ENCODE results near the gene IBA57.
A peak's percentile ranks its signal among the peaks of the same experiment; 100 is the strongest.

The IBA57 gene

DNA sequence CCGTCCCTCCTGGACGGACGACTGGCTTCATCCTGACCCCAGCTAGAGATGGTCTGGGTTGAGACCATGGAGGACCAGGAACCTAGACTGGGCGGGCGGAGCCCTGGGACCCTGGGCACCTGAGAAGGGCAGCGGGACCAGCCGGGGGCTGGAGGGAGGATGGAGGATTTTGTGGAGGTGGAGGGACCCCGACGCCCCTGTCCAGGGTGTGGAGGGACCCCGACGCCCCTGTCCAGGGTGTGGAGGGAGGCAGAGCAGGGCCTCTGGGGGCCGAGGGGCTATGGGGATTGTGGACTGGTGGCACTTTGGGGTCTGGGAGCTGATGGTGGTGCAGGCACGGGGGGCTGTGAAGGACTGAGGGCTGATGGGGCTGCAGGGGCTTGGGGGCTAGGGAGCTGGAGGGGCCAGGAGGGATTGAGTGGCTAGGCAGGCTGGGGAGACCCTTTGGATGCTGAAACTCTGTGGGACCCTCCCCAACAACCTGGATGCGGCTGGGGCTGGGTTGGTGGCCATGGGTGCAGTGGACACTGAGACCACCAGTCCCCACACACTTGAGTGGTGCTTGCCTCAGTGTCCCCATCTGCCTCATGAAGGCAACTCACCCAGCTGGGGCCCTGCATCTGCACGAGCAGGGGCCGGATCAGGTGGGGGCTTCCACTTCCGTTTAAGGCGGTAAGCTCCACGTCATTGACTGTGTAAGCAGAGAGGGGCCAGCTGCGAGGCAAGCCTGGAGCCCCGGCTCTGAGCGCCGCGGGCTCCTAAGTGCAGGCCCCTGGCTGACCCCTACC is 8.5 kb upstream of the IBA57 start:
- DNase-seq (ENCODE audit: low spot score), result no peak

DNA sequence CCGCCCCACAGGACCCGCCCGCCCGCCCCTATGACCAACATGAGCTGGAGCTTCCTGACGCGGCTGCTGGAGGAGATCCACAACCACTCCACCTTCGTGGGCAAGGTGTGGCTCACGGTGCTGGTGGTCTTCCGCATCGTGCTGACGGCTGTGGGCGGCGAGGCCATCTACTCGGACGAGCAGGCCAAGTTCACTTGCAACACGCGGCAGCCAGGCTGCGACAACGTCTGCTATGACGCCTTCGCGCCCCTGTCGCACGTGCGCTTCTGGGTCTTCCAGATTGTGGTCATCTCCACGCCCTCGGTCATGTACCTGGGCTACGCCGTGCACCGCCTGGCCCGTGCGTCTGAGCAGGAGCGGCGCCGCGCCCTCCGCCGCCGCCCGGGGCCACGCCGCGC is 7.9 kb upstream of the IBA57 start:
- DNase-seq (ENCODE audit: low spot score), result no peak

DNA sequence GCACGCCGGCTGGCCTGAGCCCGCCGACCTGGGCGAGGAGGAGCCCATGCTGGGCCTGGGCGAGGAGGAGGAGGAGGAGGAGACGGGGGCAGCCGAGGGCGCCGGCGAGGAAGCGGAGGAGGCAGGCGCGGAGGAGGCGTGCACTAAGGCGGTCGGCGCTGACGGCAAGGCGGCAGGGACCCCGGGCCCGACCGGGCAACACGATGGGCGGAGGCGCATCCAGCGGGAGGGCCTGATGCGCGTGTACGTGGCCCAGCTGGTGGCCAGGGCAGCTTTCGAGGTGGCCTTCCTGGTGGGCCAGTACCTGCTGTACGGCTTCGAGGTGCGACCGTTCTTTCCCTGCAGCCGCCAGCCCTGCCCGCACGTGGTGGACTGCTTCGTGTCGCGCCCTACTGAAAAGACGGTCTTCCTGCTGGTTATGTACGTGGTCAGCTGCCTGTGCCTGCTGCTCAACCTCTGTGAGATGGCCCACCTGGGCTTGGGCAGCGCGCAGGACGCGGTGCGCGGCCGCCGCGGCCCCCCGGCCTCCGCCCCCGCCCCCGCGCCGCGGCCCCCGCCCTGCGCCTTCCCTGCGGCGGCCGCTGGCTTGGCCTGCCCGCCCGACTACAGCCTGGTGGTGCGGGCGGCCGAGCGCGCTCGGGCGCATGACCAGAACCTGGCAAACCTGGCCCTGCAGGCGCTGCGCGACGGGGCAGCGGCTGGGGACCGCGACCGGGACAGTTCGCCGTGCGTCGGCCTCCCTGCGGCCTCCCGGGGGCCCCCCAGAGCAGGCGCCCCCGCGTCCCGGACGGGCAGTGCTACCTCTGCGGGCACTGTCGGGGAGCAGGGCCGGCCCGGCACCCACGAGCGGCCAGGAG is 7.2 kb upstream of the IBA57 start:
- no peak for DNase-seq (ENCODE audit: low spot score)

DNA sequence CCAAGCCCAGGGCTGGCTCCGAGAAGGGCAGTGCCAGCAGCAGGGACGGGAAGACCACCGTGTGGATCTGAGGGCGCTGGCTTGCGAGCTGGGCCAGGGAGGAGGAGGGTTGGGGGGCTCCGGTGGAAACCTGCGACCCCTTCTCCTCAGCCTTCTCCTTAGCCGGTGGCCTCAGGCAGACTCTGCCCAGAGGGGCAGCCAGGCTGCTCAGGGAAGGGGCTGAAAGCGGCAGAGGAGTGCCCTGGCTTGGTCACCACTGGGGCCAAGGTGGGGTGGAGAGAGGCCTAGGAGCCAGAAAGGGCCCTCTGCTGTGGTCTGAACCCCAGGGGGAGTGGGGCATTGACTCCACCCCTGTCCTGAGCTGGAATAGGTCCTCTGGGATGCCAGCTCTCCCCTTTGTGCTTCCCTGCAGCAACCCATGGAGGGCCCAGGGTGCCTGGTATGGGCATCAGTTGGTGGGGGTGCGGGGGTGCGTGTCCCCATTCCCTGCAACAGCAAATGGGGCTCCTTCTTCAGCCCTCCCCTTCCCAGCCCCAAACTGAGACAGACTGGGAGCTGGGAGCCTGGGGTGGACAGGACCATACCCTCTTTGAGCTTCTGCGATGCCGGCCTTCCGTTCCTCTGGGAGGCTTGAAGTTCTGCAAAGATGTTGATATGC is 6.5 kb upstream of the IBA57 start:
- DNase-seq (ENCODE audit: low spot score), result no peak

DNA sequence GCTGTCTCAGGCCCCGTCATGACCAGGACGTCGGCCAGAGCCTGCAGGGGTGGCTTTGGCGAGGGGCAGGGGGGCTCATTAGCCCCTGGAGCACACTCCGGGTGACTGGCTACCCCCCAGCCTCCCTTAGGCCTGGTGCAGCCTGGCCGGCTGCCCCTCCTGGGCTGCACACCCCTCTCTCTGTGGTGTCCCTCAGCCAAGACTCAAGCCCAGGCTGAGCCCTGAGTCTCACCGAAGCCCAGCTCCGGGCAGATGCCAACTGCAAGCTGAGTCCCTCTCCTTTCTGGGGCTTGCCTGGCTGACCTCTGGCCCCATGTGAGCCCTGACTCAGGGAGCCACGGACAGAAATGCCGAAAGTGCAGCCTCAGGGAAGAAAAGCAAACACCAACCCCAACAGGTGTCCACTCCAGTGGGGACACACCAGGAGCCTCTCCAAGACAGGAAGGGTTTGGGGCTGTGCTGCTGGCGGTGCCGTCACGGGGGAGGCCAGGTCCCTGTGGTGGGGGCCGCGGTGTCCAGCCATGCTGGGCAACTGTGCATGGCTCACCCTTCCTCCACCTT is 5.3 kb upstream of the IBA57 start:
- no peak for DNase-seq (ENCODE audit: low spot score)

DNA sequence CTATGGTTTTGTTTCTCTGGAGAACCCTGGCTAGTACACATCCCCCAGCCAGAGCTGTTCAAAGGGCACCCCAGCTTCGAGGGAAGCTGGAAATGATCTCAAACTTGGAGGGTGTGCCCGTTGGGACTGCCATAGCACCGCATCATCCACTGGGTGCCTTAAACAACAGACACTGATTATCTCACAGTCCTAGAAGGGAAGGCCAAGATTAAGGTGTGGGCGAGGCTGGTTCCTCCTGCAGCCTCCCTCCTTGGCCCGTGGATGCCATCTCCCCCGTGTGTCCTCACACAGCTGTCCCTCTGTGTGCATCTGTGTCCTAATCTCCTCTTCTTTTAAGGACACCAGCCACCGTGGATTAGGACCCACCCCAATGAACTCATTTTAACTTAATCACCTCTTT is 4.2 kb upstream of the IBA57 start:
- DNase-seq (ENCODE audit: low spot score), result no peak

DNA sequence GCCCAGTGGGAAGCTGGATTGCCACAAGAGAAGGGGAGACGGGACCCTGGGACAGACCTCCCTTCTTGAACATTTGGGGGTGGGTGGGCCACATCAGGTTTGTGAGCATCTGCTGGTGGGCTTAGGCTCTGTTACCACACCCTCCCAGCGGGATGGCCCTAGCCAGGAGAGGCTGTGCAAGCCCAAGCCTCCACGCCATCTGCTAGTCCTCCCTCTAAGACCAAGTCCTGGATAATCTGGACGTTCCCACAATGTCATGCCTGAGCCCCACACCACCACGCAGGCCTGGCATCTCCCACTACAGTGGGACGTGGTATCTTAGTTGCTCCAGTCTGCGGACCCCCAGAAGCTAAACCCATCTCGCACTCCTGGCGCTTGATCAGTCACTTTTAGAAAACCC is 3.7 kb upstream of the IBA57 start:
- no peak for DNase-seq (ENCODE audit: low spot score)

DNA sequence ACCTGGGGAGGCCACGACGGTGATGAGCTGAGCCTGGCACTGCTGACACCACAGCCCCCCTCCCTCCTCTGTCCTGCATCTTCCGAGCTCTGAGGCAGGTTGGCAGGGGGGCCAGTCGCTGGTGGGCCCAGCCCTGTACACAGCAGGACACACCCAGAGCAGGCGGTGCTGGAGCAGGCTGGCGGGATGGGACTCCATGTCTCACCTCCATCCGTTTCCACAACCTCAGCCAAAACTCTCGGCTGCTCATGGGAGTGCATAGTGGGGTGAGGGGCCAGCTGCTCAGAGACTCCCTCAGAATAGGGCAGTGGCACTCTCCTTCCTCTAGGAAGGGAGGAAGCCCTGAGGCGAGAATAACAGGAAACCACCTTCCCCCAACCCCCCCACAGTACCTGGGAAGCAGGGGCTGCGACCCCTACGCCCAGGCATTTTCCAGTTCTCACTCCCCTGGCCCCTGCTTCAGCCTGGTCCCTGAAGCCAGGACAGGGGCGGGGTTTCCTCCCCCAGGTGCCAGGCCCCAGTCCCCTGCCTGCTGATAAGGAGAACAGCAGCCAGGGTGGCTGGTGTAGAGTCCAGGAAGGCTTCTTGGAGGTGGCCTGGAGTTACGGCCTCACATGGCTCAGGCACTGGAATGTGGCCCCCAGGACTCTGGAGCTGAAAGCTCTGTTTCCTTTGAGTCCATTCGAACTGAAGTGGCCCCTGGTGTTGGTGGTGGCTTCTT is 3.2 kb upstream of the IBA57 start:
- DNase-seq (ENCODE audit: low spot score), result no peak

DNA sequence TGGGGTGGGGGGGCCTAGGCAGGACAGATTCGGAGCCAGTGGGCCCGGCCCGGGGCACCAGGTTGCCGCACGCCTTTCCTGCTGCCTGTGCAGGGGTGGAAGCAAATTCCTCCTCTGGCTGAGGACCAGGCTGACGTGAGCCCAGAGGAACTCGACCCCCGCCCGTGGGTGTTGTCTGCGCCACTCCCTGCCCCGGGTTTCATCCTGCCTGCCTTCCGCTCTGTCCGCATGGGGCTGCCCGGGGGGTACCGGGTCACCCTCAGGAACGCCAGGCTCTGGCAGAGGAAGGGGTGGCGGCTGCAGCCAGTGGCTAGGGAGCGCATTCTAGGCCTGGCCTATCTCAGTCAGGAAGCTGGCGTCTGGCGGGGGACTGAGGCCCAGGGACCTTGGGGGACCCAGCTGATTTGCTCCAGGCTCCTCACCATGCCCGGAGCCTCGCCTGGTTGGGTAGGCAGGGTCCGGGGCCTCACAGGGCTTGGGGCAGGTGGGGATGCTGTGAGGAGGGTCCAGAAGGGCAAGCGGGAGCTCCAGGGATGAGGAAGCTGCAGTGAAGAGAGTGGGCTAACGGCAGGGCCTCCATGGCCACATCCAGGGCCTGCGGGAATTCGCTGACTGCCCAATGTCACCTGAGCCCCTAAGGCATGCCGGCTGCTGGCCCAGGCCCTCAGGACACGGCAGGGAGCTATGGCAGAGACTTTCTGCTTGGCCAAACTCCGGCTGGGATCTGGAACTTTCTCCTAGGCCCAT is 2.4 kb upstream of the IBA57 start:
- DNase-seq (ENCODE audit: low spot score), result no peak

DNA sequence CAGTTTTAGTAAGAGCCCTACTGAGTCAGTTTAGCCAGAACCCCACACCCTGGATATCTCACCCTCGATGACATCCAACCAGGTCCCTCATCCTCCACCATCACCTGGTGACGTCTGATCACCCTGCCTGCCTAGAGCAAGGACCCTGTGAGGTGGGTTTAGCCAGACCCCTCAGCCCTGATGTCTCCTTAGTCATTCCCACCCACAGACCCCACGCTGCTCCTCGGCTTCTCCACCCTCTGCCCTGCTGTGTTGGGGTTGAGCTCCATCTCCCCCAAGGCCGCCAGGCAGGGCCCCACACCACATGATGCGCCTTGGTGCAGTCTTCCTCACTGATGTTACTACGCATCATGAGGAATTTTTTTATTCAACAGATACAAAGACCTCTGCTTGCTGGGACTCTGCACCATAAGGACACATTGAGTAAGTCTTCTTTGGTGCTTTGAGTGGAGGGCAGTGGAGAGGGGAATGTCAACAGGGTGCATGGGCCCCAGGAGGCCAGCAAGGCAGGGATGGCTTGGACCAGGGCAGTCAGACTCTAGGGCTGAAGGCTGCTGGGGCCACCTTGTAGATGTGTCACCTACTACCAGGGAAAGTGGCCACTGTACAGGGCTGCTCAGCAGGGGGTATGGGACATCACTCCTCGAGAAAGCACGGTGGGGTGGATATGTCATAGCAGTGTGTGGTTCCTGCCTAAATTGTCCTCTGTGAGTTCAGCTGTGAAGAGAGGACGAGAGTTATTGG is 1.7 kb upstream of the IBA57 start:
- no peak for DNase-seq (ENCODE audit: low spot score)

DNA sequence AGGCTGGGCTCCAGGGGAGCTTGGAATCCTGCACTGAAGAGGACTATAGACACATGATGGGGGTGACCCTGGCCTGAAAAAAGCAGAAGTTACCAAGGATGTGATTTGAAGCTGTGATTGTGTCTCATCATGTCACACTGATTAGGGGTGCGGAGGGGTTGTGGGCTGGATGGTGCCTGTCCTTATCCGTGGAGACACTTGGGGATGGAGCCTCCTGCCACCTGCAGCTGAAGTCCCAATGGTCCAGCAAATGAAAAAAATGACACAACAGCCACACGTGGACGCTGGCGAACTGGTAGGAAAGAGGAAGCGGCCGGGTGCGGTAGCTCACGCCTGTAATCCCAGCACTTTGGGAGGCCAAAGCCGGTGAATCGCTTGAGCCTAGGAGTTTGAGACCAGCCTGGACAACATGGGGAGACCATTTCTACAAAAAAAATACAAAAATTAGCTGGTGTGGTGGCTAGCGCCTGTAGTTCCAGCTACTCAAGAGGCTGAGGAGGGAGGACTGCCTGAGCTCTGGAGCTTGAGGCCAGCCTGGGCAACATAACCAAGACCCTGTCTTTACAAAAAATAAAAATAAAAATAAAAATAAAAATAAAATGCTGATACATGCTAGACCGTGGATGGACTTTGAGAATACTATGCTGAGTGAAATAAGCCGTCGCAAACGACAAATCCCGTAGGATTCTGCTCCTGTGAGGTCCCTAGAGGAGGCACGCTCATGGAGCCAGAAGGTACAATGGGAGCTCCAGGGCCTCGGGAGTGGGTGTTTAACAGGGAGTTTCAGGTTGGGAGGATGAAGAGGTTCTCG is 838 bp upstream of the IBA57 start:
- DNase-seq (ENCODE audit: low spot score), result no peak

DNA sequence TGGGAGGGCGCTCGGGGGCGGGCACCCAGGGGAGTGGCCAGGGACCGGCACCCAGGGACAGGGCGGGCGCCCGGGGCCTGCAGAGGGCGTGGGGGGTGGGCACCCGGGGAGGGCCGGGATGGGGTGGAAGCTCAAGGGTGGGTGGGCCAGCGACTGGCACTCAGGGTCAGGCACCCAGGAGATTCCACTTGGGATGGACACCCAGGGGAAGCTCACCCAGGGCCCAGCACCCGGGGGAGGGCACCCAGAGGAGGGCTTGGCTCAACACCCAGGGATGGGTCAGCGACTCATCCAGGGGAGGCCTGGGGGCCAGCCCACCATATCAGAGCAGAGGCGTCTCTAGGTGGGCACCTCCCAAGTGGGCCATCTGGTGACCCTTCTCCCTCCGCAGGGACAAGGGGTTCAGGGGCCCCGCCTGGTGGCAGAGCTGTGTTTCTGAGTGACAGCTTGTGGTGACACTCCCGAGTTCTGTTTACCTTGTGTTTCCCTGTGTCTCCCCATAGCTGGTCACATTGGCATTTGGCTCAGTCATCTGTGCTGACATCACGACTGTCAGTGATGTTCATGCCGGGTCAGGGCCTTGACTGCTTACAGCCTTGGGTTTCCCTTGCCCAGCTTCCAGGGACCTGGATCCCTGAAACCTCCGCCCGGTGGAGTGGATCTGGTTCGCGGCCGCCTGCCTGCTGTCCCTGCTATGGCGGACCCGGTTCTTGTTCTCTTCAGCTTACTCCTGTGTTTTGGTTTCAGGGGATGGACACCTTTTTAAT is 749 bp downstream of the IBA57 start:
- DNase-seq (ENCODE audit: low spot score), result peak; percentile 64

DNA sequence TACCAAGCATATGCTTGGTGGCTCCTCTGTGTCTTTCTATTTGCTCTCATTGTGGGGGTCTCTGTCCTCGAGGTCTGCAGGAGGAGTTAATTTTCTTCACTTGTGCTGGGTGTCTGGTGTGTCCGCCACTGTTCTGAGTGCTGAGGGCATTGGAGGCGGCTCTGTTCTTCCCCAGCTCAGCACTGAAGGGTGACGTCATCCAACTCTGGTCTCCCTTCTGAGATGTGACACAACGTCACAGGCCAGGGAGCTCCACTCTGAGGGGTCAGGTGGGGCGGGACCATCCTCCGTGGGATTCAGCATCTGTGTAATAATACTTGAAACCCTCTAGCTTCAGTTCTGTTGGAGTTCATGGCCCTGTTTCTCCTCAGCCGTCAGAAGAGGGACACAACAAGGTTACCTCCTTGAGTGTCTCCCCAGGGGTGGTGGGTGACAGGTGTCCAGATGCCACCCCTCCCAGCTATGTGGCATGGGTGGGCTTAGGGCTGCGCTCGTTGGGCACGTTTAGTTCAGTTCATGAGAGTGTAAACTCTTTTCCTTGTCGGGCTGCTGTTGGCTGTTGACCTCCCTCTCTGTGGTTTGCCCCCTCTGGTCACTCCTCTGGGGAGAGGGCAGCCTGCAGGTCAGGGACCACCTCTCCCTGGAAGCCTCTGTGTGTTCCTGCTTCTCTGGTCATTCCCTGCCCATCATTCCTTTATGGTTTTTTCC is 3.1 kb downstream of the IBA57 start:
- no peak for DNase-seq (ENCODE audit: low spot score)

DNA sequence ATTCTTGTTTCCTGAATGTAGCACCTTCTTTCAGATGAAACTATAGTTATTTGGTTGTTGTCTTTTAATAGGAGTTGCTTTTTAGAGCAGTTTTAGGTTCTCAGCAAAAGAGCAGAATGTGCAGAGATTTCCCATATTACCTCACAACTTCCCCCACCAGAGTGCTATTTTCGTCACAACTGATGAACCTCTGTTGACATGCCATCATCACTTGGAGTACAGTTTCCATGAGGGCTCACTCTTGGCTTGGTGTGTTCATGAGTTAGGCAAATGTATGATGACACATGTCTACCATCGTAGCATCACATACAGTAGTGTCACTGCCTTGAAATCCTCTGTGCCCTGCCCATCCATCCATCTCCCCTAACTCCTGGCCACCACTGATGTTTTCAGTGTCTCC is 3.7 kb downstream of the IBA57 start:
- DNase-seq (ENCODE audit: low spot score), result no peak

DNA sequence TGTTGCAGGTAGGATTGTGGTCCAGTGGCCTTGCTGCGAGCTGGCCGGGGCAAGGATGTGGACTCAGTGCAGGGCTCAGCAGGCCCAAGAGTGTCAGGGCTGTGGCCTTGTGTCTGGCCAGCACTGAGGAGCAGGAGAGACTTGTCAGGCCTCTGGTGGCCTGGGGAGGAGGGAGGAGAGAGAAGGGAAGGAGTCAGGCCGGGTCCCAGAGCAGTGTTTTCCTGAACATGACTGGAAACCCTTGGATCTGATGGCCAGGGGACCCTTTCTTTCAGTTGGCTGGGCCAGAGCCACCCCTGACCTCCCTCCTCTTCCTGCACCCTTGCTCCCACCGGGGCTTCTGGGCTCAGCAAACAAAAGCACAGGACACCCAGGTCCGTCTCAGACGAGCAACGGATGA is 5.1 kb downstream of the IBA57 start:
- no peak for DNase-seq (ENCODE audit: low spot score)

DNA sequence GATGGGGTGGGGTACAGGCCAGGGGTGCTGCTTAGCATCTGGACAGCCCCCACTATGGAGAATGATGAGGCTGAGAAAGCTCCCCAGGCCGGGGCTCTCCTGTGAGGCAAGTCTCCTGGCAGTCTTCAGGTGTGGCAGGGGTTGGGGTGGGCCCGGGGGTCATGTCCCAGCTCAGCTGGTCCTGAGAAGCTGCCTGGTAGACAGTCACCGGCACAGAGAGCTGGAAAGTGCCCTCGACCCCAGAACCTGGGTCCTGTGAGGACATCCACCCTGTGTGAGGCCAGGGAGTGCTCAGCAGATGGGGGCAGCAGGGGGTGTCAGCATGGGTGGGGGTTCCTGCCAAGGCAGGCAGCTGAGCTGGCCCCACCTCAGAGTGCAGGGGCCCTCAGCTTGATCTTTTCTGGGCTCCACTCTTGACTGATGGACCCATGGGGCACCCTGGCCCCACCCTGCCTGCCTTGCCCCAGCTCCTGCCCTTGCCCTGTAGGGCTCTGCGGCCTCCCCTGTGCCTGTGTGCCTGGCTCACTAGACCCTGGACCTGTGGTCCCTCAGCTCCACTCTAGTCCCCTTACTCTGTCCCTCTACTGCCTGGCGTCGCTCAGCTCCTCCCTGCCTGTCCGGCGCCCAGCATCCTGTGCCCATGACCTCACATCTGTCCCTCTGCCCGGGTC is 5.8 kb downstream of the IBA57 start:
- no peak for DNase-seq (ENCODE audit: low spot score)
